ENCODE results near the gene PGR.
A peak's percentile ranks its signal among the peaks of the same experiment; 100 is the strongest.

- TF ChIP-seq CTCF (IDR thresholded peaks at IDR 0.05; ENCODE audit: borderline replicate concordance, extremely low read depth, low read length, poor library complexity, severe bottlenecking) = peak; percentile 34
- no peak for TF ChIP-seq EZH2 (IDR thresholded peaks at IDR 0.05; ENCODE audit: borderline replicate concordance, low read depth, low read length, severe bottlenecking)
These were observed 149.5 kb downstream of the PGR start for GRCh38 chr11:100980156-100980555.
